ENCODE measurements around the gene SGIP1.

GRCh38 chr1:66552829-66553228 lies 18.9 kb downstream of the SGIP1 start:
- TF ChIP-seq, protein P1, sequence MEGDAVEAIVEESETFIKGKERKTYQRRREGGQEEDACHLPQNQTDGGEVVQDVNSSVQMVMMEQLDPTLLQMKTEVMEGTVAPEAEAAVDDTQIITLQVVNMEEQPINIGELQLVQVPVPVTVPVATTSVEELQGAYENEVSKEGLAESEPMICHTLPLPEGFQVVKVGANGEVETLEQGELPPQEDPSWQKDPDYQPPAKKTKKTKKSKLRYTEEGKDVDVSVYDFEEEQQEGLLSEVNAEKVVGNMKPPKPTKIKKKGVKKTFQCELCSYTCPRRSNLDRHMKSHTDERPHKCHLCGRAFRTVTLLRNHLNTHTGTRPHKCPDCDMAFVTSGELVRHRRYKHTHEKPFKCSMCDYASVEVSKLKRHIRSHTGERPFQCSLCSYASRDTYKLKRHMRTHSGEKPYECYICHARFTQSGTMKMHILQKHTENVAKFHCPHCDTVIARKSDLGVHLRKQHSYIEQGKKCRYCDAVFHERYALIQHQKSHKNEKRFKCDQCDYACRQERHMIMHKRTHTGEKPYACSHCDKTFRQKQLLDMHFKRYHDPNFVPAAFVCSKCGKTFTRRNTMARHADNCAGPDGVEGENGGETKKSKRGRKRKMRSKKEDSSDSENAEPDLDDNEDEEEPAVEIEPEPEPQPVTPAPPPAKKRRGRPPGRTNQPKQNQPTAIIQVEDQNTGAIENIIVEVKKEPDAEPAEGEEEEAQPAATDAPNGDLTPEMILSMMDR (IDR thresholded peaks at IDR 0.05) = no peak
- TF ChIP-seq EP300 (IDR thresholded peaks at IDR 0.05) (no peak), POLR2A (IDR thresholded peaks at IDR 0.05) (no peak)

All from sigmoid colon (tissue), 4 donors.